ENCODE results near the gene ZNF618. TPM values are rescaled to one million over a fixed set of nuclear protein-coding genes. Genes with fewer than 3 reads are reported as not detected.

ZNF618 gene, protein sequence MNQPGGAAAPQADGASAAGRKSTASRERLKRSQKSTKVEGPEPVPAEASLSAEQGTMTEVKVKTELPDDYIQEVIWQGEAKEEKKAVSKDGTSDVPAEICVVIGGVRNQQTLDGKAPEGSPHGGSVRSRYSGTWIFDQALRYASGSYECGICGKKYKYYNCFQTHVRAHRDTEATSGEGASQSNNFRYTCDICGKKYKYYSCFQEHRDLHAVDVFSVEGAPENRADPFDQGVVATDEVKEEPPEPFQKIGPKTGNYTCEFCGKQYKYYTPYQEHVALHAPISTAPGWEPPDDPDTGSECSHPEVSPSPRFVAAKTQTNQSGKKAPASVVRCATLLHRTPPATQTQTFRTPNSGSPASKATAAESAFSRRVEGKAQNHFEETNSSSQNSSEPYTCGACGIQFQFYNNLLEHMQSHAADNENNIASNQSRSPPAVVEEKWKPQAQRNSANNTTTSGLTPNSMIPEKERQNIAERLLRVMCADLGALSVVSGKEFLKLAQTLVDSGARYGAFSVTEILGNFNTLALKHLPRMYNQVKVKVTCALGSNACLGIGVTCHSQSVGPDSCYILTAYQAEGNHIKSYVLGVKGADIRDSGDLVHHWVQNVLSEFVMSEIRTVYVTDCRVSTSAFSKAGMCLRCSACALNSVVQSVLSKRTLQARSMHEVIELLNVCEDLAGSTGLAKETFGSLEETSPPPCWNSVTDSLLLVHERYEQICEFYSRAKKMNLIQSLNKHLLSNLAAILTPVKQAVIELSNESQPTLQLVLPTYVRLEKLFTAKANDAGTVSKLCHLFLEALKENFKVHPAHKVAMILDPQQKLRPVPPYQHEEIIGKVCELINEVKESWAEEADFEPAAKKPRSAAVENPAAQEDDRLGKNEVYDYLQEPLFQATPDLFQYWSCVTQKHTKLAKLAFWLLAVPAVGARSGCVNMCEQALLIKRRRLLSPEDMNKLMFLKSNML
- 21.5 to 23.9 TPM (median 22.0 TPM) in 3 replicates for total RNA-seq (2021)
- percentile 73 among the genes with signal in this experiment for Bru-seq, nascent RNA
- long read RNA-seq, experiment 1, full-length matches to known transcripts = 3 of 33 reads
- long read RNA-seq, experiment 1, partial matches to known transcripts = 0 of 33 reads
- long read RNA-seq, experiment 1, other reads (novel, unspliced or antisense) = 30 of 33 reads
- long read RNA-seq, experiment 2, partial matches to known transcripts = 6 of 26 reads
- long read RNA-seq, experiment 2, other reads (novel, unspliced or antisense) = 20 of 26 reads
- long read RNA-seq, experiment 3 = 0 reads

DNA sequence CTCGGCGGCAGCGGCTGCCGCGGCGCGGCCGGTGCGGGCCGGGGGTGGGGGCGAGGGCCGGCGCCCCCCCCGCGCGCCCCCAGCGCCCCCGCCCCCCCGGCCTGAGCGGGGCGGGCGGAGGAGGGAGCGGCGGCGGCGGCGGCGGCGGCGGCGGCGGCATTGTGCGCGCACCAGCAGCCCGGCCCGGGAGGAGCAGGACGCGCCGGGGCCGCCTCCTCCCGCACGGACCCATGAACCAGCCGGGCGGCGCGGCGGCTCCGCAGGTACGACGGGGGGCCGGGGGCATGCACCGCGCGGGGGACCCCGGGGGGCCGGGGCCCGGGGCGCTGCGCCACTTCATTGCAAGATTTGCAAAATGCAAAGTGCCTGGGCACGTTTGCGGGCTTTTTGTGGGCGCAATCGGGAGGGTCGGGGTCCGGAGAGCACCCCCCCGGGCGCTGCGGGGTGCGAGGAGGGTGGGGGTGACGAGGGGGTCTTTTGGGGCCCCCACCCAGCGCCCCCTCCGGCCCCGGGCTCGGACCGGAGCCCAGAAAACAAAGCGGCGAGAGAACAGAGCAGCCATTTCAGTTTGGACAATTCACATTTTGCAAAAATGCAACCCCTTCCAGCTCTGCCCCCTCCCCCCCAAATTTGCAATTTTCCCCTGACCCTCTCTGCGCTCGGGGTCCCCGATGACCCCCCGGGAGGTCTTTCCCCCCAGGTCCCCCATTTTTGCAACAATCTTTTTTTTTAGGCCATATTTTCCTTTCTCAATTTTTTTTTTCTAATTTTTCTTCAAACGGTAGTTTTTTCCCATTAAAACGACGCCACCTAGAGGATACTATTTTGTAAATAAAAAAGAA, at the start of gene ZNF618:
Gene ZNF618 (plus strand): TSS at position 159 of the 842 bp plus-strand sequence. CDS start 72 bp downstream, at position 231.
- ChIA-PET POLR2A (no interaction called here), CTCF (interaction anchor here (0.7 to 2.2 kb wide), 23 partner anchors 9 to 1613 kb away, joined by 3 to 8 read pairs (median 3); no protein-coding TSS in a partner anchor)
- peak; percentile 38 for DNase-seq (ENCODE audit: low spot score)
- ATAC-seq = peak; percentile 67
- Mint-ChIP-seq H3K9me3 (no peaks in the 10 kb centered on the region), H3K36me3 (peaks cover 2% of the 10 kb centered on the region; the same call in 1 of the 2 replicates), H3K4me3 (peak within 1 kb of the TSS; percentile 88), H3K27ac (peak within 1 kb of the TSS; percentile 90), H3K27me3 (ENCODE audit: low read depth) (peaks cover 33% of the 10 kb centered on the region), H3K4me1 (peaks cover 46% of the 10 kb centered on the region)
- TF ChIP-seq, protein P1, sequence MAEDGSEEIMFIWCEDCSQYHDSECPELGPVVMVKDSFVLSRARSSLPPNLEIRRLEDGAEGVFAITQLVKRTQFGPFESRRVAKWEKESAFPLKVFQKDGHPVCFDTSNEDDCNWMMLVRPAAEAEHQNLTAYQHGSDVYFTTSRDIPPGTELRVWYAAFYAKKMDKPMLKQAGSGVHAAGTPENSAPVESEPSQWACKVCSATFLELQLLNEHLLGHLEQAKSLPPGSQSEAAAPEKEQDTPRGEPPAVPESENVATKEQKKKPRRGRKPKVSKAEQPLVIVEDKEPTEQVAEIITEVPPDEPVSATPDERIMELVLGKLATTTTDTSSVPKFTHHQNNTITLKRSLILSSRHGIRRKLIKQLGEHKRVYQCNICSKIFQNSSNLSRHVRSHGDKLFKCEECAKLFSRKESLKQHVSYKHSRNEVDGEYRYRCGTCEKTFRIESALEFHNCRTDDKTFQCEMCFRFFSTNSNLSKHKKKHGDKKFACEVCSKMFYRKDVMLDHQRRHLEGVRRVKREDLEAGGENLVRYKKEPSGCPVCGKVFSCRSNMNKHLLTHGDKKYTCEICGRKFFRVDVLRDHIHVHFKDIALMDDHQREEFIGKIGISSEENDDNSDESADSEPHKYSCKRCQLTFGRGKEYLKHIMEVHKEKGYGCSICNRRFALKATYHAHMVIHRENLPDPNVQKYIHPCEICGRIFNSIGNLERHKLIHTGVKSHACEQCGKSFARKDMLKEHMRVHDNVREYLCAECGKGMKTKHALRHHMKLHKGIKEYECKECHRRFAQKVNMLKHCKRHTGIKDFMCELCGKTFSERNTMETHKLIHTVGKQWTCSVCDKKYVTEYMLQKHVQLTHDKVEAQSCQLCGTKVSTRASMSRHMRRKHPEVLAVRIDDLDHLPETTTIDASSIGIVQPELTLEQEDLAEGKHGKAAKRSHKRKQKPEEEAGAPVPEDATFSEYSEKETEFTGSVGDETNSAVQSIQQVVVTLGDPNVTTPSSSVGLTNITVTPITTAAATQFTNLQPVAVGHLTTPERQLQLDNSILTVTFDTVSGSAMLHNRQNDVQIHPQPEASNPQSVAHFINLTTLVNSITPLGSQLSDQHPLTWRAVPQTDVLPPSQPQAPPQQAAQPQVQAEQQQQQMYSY (CRISPR knock-in tag; IDR thresholded peaks at IDR 0.05) = no peak
- TF ChIP-seq, protein P2, sequence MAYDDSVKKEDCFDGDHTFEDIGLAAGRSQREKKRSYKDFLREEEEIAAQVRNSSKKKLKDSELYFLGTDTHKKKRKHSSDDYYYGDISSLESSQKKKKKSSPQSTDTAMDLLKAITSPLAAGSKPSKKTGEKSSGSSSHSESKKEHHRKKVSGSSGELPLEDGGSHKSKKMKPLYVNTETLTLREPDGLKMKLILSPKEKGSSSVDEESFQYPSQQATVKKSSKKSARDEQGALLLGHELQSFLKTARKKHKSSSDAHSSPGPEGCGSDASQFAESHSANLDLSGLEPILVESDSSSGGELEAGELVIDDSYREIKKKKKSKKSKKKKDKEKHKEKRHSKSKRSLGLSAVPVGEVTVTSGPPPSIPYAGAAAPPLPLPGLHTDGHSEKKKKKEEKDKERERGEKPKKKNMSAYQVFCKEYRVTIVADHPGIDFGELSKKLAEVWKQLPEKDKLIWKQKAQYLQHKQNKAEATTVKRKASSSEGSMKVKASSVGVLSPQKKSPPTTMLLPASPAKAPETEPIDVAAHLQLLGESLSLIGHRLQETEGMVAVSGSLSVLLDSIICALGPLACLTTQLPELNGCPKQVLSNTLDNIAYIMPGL (CRISPR knock-in tag; IDR thresholded peaks at IDR 0.05) = 0 out of 2 replicates have a peak, but pooled peaks have one; percentile 29
- TF ChIP-seq ZNF423 (CRISPR knock-in tag; IDR thresholded peaks at IDR 0.05) (peak; percentile 68), KAT7 (CRISPR knock-in tag; IDR thresholded peaks at IDR 0.05; ENCODE audit: borderline replicate concordance) (no peak)

DNA sequence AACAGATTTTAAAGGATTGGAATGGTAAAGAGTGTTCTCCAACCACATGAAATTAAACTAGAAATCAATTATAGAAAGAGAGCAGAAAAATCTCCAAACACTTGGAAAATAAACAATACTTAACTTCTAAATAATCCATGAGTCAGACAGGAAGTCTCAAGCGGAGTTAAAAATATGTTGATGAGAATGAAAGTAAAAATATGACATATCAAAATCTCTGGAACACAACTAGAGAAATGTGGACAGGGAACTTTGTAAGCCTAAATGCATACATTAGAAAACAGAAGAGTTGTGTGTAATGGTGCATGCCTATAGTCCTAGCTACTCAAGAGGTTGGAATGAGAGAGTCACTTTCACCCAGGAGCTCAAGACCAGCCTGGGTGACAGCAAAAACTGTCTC, 47.9 kb upstream of the ZNF618 start:
- H3K27ac Mint-ChIP-seq = no peak overlapping the region
- DNase-seq (ENCODE audit: low spot score) = no peak
- peaks cover 6% of the 10 kb centered on the region for H3K36me3 Mint-ChIP-seq
- H3K27me3 Mint-ChIP-seq (ENCODE audit: low read depth) = peaks cover 4% of the 10 kb centered on the region
- H3K4me3 Mint-ChIP-seq = no peak overlapping the region
- H3K9me3 Mint-ChIP-seq = peaks cover 47% of the 10 kb centered on the region
- ChIA-PET POLR2A (no interaction called here), CTCF (no interaction called here)
- H3K4me1 Mint-ChIP-seq = no peaks in the 10 kb centered on the region
- no peak for ATAC-seq
- TF ChIP-seq OVOL2 (CRISPR knock-in tag; IDR thresholded peaks at IDR 0.05; ENCODE audit: borderline replicate concordance) = no peak

DNA sequence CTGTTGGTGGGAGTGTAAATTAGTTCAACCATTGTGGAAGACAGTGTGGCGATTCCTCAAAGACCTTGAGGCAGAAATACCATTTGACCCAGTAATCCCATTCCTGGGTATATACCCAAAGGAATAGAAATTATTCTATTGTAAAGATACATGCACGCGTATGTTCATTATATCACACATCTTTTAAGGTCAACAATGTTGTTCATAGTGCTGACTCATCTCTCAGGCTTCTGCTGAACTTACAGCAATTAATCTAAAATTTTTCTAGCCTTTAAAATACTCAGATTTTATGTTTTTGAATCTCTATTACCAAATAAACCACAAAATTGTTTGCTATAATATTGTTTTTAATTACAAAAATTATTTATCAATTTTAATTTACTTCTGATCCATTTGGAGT, 38.8 kb upstream of the ZNF618 start:
- peaks cover 31% of the 10 kb centered on the region for H3K9me3 Mint-ChIP-seq
- POLR2A ChIA-PET = no interaction called here
- peaks cover 10% of the 10 kb centered on the region; the same call in 1 of the 2 replicates for H3K36me3 Mint-ChIP-seq
- CTCF ChIA-PET = no interaction called here
- DNase-seq (ENCODE audit: low spot score) (no peak), ATAC-seq (no peak)
- H3K4me3 Mint-ChIP-seq = no peak overlapping the region
- no peak overlapping the region for H3K27ac Mint-ChIP-seq
- no peaks in the 10 kb centered on the region; the same call in 1 of the 2 replicates for H3K27me3 Mint-ChIP-seq (ENCODE audit: low read depth)
- H3K4me1 Mint-ChIP-seq = no peaks in the 10 kb centered on the region
- TF ChIP-seq TP53 (CRISPR knock-in tag; IDR thresholded peaks at IDR 0.05) = no peak
- no peak for TF ChIP-seq MXD4 (CRISPR knock-in tag; IDR thresholded peaks at IDR 0.05; ENCODE audit: borderline replicate concordance)
- no peak for TF ChIP-seq HMGA2 (CRISPR knock-in tag; IDR thresholded peaks at IDR 0.05)
- TF ChIP-seq, protein P3, sequence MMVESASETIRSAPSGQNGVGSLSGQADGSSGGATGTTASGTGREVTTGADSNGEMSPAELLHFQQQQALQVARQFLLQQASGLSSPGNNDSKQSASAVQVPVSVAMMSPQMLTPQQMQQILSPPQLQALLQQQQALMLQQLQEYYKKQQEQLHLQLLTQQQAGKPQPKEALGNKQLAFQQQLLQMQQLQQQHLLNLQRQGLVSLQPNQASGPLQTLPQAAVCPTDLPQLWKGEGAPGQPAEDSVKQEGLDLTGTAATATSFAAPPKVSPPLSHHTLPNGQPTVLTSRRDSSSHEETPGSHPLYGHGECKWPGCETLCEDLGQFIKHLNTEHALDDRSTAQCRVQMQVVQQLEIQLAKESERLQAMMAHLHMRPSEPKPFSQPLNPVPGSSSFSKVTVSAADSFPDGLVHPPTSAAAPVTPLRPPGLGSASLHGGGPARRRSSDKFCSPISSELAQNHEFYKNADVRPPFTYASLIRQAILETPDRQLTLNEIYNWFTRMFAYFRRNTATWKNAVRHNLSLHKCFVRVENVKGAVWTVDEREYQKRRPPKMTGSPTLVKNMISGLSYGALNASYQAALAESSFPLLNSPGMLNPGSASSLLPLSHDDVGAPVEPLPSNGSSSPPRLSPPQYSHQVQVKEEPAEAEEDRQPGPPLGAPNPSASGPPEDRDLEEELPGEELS (CRISPR knock-in tag; IDR thresholded peaks at IDR 0.05) = no peak
- no peak for TF ChIP-seq ESRRA (CRISPR knock-in tag; IDR thresholded peaks at IDR 0.05; ENCODE audit: borderline replicate concordance)
- TF ChIP-seq ETV6 (CRISPR knock-in tag; IDR thresholded peaks at IDR 0.05) = no peak
- no peak for TF ChIP-seq PRRX2 (CRISPR knock-in tag; IDR thresholded peaks at IDR 0.05)
- no peak for TF ChIP-seq GRHL2 (CRISPR knock-in tag; IDR thresholded peaks at IDR 0.05; ENCODE audit: insufficient replicate concordance, severe bottlenecking)
- TF ChIP-seq, protein P4, sequence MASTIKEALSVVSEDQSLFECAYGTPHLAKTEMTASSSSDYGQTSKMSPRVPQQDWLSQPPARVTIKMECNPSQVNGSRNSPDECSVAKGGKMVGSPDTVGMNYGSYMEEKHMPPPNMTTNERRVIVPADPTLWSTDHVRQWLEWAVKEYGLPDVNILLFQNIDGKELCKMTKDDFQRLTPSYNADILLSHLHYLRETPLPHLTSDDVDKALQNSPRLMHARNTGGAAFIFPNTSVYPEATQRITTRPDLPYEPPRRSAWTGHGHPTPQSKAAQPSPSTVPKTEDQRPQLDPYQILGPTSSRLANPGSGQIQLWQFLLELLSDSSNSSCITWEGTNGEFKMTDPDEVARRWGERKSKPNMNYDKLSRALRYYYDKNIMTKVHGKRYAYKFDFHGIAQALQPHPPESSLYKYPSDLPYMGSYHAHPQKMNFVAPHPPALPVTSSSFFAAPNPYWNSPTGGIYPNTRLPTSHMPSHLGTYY (CRISPR knock-in tag; IDR thresholded peaks at IDR 0.05) = no peak
- TF ChIP-seq NR2C2 (CRISPR knock-in tag; IDR thresholded peaks at IDR 0.05) = no peak
- TF ChIP-seq, protein P5, sequence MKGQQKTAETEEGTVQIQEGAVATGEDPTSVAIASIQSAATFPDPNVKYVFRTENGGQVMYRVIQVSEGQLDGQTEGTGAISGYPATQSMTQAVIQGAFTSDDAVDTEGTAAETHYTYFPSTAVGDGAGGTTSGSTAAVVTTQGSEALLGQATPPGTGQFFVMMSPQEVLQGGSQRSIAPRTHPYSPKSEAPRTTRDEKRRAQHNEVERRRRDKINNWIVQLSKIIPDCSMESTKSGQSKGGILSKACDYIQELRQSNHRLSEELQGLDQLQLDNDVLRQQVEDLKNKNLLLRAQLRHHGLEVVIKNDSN (CRISPR knock-in tag; IDR thresholded peaks at IDR 0.05) = no peak
- no peak for TF ChIP-seq ZNF121 (CRISPR knock-in tag; IDR thresholded peaks at IDR 0.05)
